Activated T-helper 2 cell treated with anti-CD3 and anti-CD28 coated beads, Interferon-gamma antibody, Interleukin-2, Interleukin-4, amounts not matched to agents 10 μg/mL and 5 μg/mL and 100 μg/mL, durations not matched to agents 14 hours and 24 hours and 36 hours (primary cell): Measurements from ENCODE around the gene GRM1. TPM values are rescaled to one million over a fixed set of nuclear protein-coding genes. Genes with fewer than 3 reads are reported as not detected.

Experiments
- DNase-seq: peaks from one replicate; pipeline ENCODE4 v3.0.0; 2021; ENCODE audit warnings: low spot score
- H3K27ac Mint-ChIP-seq: one replicate; pipeline ENCODE4 v1.8.0; 2021; ENCODE audit warnings: mixed read lengths
- H3K27me3 Mint-ChIP-seq: one replicate; pipeline ENCODE4 v1.8.0; 2021; ENCODE audit warnings: low read depth, mixed read lengths
- H3K36me3 Mint-ChIP-seq: one replicate; pipeline ENCODE4 v1.8.0; 2021; ENCODE audit warnings: low read depth, mixed read lengths
- H3K4me1 Mint-ChIP-seq: one replicate; pipeline ENCODE4 v1.8.0; 2021; ENCODE audit warnings: low read depth, mixed read lengths
- H3K4me3 Mint-ChIP-seq: one replicate; pipeline ENCODE4 v1.8.0; 2021; ENCODE audit warnings: low read depth, mild to moderate bottlenecking, moderate library complexity, mixed read lengths
- H3K9me3 Mint-ChIP-seq: one replicate; pipeline ENCODE4 v1.8.0; 2021; ENCODE audit warnings: mixed read lengths
- intact Hi-C: fragments of 100-400 bp; cut with micrococcal nuclease; formaldehyde crosslinking; loops from one replicate; pipeline ENCODE4 v1.15.1; 2023
- total RNA-seq: library from RNA; stranded (reverse); gene quantifications from 2 replicates; pipeline ENCODE4 v1.2.3, GENCODE V29; 2022

GRM1 gene
- total RNA-seq, 1 donor from 2014 or later: not detected

DNA sequence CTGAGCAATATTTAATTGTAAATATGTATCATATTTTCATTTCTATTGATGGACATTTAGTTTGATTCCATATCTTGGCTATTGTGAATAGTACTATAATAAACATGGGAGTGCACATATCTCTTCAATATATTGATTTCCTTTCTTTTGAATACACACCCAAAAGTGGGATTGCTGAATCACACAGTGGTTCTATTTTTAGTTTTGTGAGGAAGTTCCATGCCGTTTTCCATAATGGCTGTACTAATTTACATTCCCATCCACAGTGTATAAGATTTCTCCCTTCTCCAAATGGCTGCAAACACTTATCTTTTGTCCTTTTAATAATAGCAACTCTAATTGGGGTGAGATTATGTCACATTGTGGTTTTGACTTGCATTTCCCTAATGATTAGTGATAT is 428.0 kb downstream of the GRM1 start:
- intact Hi-C loops: no loop called here
- H3K4me1 Mint-ChIP-seq: no peaks in the 10 kb centered on the region
- H3K9me3 Mint-ChIP-seq: peaks cover 9% of the 10 kb centered on the region
- H3K36me3 Mint-ChIP-seq: no peaks in the 10 kb centered on the region
- H3K4me3 Mint-ChIP-seq: no peak overlapping the region
- H3K27ac Mint-ChIP-seq: no peak overlapping the region
- H3K27me3 Mint-ChIP-seq: no peaks in the 10 kb centered on the region
- DNase-seq: no peak

DNA sequence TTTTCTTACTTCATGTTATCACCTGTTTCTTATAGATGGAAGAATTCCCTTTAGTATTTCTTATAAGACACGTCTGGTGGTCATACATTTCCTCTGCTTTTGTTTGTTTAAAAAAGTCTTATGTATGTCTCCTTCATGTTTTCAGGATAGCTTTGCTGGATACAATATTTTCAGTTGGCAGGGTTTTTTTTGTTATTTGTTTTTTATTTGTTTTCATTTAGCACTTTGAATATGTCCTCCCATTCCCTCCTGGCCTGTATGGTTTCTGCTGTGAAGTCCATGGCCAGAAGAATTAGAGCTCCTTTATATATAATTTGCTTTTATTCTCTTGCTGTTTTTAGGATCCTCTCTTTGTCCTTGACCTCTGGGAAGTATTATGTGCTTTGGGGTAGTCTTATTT is 432.1 kb downstream of the GRM1 start:
- H3K27me3 Mint-ChIP-seq: no peaks in the 10 kb centered on the region
- no peaks in the 10 kb centered on the region for H3K36me3 Mint-ChIP-seq
- no peak overlapping the region for H3K27ac Mint-ChIP-seq
- H3K4me3 Mint-ChIP-seq: no peak overlapping the region
- no peaks in the 10 kb centered on the region for H3K4me1 Mint-ChIP-seq
- DNase-seq: no peak
- intact Hi-C loops: no loop called here
- peaks cover 9% of the 10 kb centered on the region for H3K9me3 Mint-ChIP-seq

DNA sequence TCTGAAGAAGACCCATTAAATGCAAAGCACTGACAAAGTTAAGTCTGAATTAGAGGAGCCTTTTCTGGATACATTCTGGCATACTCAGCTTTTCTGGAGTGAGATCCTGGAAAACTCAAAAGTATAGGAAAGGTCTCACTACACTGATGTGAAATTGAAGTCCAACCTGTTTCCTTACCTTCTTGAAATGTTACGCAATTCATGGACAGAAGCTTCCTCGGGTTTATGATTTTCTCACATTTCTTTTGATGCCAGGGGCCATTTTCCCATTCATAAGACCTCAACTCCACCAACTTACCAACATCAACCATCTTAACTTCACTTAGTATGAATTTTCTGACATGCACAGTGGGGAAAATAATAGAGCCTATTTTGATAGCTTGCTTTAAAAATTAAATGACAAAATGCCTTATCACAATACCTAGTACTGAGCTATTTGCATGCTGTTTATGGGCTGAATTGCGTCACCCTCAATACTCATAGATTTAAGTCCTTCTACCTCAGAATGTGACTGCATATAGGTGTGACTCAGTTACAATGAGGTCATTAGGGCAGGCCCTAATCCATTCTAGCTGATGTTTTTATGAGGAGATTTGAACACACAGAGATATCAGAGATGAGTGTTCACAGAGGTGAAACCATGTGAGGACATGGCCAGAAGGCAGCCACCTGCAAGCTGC is 441.4 kb downstream of the GRM1 start:
- no peak for DNase-seq
- no peaks in the 10 kb centered on the region for H3K27me3 Mint-ChIP-seq
- H3K36me3 Mint-ChIP-seq: no peaks in the 10 kb centered on the region
- H3K27ac Mint-ChIP-seq: no peak overlapping the region
- no peak overlapping the region for H3K4me3 Mint-ChIP-seq
- intact Hi-C loops: no loop called here
- no peaks in the 10 kb centered on the region for H3K4me1 Mint-ChIP-seq
- H3K9me3 Mint-ChIP-seq: no peaks in the 10 kb centered on the region

DNA sequence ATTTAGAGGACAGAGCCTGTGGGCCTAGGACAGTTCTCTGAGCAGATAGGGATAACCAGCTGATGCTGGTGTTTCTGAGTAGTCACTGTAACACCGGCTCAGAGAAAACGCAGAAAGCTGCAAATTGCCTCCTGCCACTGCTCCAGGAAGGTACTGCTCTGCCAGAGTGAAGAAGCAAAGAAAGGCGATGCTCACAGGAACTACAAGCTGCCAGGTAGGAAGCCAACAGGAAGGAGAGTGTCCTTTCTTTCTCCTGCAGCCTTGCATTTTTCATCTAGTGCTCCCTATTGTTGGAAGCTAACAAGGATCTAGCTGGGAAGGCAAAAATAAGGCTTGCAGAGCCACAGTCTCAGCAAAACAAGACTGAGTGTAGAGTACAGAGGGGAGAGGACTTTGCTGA is 444.1 kb downstream of the GRM1 start:
- intact Hi-C loops: no loop called here
- Mint-ChIP-seq H3K9me3 (no peaks in the 10 kb centered on the region), H3K27ac (no peak overlapping the region), H3K4me3 (no peak overlapping the region), H3K27me3 (no peaks in the 10 kb centered on the region), H3K36me3 (no peaks in the 10 kb centered on the region), H3K4me1 (no peaks in the 10 kb centered on the region)
- no peak for DNase-seq

DNA sequence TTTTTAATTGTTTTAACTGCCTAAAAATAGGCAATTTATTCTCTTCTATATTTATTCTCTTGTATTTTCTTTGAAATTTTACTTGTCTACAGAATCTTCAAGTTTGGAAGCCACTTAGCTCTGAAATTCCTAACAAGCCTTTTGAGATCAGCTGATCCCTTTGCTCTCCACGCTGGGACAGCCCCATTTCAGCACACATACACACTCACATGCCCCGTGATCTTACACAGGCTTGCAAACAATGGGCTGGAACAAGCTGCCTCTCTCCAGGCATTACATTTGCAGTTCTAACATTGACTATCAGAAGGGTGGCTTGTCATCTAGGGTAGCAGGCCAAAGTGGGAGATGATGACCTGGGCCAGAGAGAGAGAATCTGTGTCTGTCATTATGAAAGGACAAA is 452.7 kb downstream of the GRM1 start:
- H3K27me3 Mint-ChIP-seq: no peaks in the 10 kb centered on the region
- no peaks in the 10 kb centered on the region for H3K4me1 Mint-ChIP-seq
- H3K9me3 Mint-ChIP-seq: no peaks in the 10 kb centered on the region
- intact Hi-C loops: no loop called here
- H3K27ac Mint-ChIP-seq: no peak overlapping the region
- H3K4me3 Mint-ChIP-seq: no peak overlapping the region
- no peaks in the 10 kb centered on the region for H3K36me3 Mint-ChIP-seq
- no peak for DNase-seq

DNA sequence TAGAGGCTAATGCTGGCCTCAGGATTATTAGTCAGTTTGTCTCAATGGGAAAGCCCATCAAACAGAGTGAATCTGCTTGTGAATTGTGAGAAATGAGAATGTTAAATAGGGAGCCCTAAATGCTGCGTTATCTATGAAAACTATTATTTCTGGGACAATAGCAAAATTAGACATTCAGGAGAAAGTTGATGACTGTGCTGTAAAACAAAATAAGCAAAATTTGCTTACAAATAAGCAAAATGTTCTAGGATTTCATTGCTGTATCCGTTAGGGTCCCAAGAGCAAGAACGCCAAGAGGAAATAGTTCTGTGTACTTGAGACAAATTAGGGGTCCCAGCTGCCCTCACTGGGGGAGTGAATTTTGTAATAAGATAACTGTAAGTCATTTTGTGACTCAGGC is 455.5 kb downstream of the GRM1 start:
- no peak overlapping the region for H3K27ac Mint-ChIP-seq
- no peak overlapping the region for H3K4me3 Mint-ChIP-seq
- no peaks in the 10 kb centered on the region for H3K9me3 Mint-ChIP-seq
- no peak for DNase-seq
- H3K36me3 Mint-ChIP-seq: no peaks in the 10 kb centered on the region
- no peaks in the 10 kb centered on the region for H3K4me1 Mint-ChIP-seq
- intact Hi-C loops: no loop called here
- no peaks in the 10 kb centered on the region for H3K27me3 Mint-ChIP-seq

Other genes starting within 250 kb of the GRM1 start
- gene FBXO30, start 214.3 kb upstream of the GRM1 start, total RNA-seq: 6.4 and 6.8 TPM in 2 replicates
- gene SHPRH, start 64.7 kb upstream of the GRM1 start, total RNA-seq: 17.9 and 19.2 TPM in 2 replicates